GM19455 (cell line): ENCODE measurements around the gene TTC13.
A peak's percentile ranks its signal among the peaks of the same experiment; 100 is the strongest.

Experiments used
- ATAC-seq: cut with Tn5 transposase; IDR thresholded peaks from one replicate; pipeline ENCODE4 v1.9.1; 2021; ENCODE audit not compliant: unreplicated experiment

The TTC13 gene

DNA sequence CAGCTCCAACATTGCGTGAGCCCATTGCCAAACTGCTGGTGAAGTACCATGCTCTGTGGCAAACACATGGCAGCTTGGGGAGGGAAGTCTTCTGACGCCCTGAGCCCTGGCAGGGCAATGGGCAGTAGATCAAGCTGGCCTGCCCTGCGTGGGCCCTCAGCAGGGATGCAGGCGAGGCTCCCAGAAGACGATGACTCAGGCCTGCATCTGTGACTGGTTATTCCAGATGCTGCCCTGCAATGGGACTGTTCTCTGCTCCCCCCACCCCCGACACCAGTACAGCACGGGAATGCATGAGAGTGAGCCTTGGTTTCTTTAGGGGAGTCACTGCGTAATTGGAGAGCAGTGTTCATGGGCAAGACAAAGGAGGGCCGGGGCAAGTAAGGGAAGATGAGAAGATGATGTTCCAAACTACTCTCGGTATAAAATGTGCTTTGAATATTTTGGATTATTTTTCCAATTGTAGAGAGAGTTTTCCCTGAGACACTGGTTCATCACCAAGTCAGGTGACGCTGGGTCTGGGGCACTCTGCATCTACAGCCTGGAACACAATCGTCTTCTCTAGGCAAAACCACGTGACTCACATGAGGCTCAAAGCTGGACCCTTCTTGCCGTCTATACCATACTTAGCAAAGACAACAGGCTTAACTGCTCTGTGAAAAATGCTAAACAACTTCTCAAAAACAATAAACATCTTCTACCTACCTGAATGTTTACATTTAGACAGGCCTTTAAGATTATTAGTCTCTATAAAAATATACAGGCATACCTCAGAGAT lies 101.3 kb downstream of the TTC13 start:
- ATAC-seq: no peak

DNA sequence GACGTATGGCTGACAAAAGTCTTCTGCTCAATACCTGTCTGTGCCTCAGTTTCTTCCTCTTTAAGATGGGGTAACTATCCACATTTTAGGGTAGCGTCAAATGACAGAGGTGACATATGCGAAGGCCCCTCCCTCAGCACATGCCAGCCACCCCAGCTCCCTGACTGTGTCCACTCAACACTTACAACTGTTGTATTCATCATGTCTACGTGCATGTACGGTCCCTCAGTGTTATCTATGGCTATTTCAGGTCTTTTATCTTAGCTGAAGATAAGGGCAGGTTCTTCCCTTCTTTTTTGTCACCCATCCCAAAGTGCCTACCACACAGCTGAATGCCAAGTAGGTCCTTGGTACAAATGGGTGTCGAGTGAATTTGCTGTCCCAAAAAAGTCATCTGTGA lies 102.0 kb downstream of the TTC13 start:
- ATAC-seq: no peak

DNA sequence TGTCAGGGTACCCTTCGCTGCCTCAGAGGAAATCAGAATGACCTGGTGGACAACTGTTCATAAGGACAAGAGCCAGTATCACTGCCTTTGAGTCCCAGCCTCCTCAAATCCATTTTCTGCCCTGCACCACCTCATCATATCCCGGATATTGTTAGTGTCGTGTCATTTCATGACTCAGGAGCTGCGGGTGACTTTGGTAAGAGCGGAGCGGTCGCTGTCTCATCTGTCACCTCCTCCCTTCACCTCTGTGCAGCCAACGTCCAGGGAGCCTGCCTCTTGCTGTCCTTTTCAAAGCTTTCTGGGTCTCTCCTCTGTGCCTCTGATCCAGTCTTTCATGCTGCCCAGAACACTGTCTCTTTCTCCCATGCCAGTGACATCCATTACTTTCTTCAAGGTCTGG lies 103.3 kb downstream of the TTC13 start:
- no peak for ATAC-seq

DNA sequence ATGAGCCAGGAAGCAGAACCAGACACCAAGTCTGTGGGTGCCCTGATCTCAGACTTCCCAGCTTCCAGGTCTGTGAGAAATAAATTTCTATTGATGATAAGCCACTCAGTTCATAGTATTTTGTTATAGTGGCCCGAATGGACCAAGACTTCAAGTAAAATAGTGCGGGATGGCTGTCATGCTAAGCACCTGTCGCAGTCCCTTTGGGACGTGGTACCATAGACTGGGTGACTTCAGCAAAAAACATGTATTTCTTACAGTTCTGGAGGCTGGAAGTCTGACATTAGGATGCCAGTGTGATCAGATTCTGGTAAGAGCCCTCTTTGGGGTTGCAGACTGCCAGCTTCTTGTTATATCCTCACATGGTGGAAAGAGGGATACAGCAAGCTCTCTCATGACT lies 107.7 kb downstream of the TTC13 start:
- ATAC-seq: no peak

DNA sequence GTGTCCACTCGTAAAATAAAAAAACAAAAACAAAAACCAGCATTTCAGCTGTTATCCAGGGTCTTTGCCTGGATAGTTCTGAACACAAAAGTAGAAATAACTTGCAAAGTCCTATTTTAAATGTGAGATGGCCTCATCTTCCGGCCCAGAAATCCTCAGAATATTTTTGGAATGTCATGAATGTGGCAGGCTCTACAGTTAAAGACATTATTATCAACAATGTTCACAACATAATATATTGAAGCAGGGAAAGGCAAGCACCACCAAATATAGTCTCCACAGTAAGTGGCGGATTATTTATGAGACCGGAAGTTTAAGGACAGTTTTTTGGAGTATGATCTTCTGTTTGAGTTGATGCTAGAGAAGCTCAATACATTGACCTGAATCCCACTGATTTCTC lies 109.2 kb downstream of the TTC13 start:
- ATAC-seq: no peak

DNA sequence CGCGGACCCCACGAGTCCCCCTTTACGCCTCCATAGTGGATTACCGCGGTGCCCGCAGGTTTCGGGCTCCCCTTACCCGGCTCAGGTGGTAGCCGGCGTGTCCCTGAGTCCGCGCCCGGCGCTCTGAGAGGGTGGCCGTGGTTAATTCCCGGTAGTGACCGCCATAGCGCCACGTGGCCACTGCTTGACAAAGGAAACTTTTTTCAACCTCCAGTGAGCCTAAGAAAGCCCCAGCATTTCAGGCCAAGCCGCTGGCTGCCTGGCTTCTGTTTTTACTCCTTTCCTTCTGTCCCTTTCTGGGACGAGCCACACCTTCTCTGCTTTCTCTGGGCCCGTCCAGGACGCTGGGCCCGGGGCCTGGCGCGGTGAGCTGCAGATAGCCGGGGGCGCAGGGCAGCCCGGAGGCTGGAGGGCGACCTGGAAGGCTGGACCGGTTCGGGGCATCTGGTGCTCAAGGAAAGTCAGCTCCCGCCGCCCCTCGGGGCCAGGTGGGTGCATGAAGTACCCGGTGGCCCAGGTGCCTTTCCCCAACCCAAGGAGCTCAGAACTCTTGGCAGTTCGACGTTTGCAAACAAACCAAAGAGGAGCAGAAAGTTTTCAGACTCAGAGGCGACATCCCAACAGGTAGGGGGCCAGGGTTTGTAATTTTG lies 109.8 kb downstream of the TTC13 start:
- ATAC-seq: peak; percentile 35

DNA sequence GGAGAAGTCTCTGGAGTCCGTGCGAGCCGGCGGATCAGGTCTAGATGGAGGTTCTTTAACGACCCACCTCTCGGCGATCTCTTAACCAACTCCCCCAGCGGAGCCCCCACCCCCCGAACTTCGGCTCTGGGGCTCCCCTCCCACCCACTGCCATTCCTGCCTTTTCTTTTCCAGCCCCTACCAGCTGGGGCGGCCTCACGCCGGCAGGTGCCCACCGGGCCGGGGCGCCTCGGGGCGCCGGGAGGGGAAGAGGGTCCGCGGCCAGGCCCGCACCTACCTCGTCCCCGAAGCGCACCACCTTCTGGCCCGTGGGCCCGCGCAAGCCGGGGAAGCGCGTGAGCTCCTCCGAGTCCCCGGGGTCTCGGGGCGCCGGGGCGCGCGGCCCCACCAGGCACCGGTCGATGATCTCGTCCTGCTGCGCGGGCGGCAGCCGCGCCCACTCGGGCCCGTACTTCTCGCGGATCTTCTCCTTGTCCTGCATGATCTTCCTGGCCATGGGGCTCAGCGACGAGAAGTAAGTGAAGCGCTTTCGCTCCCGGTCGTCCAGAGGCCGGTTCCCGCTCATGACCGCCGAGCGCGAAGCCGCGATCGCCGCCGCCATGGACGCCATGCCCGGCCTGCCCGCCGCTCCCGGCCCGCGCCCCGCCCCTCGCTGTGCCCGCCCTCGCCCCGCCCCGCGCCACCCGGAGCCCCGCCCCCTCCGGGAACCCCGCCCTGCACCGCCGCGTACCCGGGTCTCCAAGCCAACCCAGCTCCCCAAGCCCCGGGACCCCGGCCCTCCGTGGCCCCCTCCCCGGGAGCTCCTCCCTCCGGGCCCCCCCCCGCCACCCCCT lies 110.5 kb downstream of the TTC13 start, which contains the start of gene C1orf198:
Gene C1orf198 (minus strand): TSS at position 619 of the 833 bp plus-strand sequence. CDS start 9 bp downstream, at position 610.
- ATAC-seq: peak; percentile 79

DNA sequence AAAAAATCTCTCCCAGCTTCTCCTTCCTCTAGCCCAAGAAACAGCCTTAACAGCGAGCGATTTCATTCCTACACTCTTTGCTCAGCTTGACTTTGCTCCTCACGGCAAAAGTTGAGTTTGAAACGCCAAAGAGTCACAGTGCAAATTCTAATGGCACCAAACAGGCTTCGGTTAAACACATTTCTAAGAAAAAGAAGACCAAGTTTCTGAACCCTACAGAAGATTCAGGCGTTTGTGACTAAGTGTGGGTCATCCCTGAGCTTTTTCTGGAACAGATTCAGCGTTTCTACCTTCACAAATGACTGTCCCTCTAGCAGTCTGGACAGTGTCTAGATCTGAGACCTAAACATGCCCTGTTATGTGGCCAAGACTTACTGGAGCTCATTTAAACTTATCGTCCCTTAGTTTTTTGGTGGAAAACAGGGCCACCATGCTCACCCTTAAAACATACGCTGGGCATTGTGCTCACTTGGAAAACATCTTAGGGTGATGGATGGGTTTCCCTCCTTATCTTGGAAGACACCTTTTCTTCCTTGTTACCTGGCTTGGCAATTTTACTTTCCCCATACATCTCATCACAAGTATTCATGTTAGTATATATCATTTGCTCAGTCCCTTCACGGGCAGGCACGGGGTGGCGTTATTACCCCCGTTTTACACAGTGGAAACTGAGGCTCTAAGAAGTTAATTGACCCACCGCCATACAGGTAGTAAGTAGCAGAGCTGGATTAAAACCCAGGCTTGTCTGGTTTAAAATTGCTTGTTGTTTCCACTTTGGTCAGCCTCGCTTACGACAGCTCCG lies 111.4 kb downstream of the TTC13 start:
- ATAC-seq: no peak

DNA sequence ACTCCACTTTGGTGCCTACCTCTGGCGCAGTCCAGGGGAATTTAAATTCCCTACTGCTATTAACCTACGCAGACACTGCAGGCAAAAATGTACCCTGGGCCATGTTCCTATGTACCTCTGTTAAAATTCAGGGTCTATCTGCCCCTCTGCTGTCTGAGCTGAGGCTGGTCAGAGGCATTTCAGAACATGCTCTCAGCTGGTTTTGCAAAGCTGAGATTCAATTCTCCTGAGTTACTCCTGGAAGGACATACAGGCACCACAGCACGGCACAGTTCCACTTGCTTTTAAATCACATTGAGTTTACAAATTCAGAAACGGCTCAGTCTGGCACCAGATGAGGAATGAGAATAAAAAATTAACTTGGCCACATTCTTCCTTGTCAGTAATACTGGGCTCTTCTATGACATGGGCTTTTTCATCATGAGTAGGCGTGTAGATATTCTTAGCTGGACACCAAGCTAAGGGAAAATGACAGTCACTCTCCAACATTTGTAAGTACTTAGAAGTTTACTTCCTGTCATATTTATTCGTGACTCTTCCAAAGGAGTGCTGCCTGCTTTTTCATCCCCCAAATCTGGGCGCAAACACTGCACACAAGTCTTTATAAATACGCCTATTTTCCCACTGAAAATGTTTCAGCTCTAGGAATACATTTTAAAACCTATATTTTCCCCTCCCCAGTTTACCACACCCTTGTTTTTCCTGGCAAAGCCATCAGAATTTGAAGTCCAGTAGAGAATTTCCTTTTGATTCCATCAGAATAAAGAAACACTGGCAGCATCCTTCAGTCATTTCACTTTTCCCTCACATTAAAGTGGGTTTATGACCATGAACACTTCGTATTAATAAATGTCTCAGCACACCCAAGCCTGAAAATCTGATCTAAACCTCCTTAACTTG lies 112.2 kb downstream of the TTC13 start:
- no peak for ATAC-seq

DNA sequence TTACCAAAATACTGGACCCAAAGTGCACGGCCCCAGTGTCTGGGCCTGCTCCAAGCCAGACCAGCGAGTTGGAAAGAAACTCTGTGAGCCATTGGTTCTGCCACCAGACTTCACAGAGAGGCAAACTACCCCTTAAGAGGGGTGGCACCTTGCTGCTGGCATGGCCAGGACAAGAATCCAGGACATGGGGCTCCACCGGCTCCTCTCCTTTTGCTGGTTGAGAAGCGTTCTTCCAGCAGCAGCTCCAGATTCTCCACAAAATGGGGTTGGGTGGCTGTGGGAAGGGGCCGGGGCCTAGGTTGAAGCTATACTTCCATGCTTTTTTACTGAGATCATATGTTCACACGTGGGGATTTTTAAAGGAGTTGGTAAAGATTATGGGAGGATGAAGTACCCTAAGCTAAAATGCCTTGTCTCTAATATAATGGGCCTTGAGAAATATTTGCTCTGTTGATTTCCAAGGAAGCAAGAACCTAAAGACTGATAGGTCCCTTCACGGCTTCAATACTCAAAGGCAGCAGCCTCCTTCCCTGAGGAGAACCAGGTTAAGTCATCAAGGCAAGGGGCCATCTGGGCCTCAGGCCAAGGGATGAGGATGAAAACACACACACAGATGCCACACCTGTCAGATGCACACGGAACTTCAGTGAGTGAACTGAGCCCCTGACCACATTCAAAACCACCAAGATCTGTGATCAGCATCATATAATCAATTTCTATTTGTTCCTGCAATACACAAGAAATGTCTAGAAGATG lies 113.4 kb downstream of the TTC13 start:
- ATAC-seq: no peak

DNA sequence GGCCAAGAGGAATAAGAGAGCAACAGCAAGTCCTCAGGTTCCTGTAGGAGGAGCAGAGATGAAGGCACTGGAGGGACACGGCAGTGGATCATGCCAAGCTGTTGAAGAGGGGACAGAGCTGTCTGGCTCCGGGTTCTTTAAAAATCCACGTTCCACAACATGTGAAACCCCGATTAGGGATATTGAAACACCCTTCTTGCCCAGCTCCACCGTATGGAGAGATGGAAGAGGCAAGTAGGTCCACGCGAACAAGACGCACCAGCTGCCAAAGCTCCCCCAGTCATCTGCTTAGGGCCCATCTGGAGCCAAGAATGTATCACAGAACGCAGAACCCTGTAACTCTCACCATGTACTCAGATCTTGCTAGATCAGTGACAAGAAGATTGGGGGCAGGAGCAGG lies 114.2 kb downstream of the TTC13 start:
- ATAC-seq: no peak

DNA sequence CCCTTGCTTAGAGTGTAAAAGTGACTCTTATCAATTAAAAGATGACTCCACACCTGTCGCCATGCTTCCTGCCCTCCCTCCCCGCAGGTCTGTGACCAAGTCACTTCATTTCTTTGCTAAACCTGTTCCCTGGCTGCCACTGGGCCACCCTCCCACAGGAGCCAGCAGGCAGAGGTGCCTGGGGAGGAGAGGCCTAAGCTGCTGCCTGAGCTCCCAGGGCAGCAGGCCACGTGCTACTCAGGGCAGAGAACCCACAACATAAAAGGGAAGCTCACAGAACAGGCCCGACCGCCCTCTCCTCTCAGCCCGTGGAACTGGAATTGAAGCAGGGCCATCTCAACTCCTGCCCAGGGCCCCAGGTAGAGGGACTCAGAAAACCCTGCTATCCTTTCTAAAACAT lies 115.2 kb downstream of the TTC13 start:
- no peak for ATAC-seq

DNA sequence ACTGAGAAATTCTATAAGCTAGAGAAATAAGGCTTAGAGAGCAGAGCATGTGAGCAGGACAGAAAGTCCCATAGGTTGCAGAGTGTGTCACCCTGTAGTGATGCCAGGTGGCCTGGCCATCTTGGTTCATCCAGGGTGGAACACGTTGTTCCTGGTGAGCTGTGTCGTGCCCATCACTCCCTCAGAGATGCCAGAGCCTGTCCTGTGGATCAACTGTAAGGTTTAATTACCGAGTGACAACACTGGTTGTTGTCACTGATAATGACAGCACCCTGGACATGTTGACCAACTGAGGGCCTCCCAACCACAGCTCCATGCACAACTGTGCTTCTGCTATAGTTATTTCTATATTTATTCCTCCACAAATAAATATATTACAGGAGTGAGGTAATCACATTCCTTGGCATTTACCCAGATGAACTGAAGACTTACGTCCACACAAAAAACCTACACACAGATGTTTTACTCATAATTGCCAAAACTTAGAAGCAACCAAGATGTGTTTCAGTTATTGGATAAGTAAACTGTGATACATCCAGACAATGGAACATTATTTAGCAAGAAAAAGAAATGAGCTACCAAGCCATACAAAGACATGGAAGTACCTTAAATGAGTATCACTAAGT lies 116.6 kb downstream of the TTC13 start:
- ATAC-seq: no peak

DNA sequence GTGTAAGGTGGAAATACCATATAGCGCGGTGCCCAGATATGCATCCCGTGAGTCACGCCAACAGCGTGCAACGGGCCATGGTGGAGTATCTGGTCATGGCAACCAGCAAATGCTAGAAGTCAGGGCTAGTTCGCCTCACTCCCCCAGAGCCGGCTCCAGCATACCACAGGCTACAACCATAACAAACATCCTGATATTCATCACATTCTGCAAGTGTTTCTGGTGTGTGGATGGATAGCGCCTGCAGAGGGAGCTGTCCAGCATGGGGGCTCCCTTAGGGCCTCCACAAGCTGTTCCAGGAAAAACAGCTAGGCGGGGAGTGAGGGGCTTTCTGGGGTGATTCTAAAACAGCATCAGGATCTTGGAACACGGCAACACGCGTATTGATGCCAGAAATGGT lies 117.2 kb downstream of the TTC13 start:
- no peak for ATAC-seq

DNA sequence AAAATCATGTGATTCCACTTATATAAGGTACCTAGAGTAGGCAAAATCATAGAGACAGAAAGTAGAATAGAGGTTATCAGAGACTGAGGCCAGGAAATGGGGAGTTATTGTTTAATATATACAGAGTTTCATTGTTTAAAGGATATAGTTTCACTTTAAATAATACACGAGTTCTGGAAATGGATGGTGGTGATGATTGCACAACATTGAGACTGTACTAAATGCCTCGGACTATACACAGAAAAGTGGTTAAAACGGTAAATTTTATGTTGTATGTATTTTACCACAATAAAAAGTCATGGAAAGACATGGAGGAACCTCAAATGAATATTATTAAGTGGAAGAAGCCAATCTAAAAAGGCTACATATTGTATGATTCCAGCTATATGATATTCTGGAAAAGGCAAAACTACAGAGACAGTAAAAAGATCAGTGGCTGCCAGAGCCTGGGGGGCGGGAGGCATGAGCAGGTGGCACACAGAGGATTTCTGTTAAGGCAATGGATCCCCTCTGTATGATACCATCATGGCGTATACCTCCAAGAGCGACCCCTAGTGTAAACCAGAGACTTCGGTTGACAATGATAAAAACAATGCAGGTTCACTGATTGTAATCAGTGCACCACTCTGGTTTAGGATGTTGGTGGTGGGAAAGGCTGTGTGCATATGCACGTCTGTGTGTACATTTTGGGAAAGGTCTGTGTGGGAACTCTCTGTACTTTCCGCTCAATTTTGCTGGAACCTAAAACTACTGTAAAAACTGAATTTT lies 117.9 kb downstream of the TTC13 start:
- no peak for ATAC-seq

DNA sequence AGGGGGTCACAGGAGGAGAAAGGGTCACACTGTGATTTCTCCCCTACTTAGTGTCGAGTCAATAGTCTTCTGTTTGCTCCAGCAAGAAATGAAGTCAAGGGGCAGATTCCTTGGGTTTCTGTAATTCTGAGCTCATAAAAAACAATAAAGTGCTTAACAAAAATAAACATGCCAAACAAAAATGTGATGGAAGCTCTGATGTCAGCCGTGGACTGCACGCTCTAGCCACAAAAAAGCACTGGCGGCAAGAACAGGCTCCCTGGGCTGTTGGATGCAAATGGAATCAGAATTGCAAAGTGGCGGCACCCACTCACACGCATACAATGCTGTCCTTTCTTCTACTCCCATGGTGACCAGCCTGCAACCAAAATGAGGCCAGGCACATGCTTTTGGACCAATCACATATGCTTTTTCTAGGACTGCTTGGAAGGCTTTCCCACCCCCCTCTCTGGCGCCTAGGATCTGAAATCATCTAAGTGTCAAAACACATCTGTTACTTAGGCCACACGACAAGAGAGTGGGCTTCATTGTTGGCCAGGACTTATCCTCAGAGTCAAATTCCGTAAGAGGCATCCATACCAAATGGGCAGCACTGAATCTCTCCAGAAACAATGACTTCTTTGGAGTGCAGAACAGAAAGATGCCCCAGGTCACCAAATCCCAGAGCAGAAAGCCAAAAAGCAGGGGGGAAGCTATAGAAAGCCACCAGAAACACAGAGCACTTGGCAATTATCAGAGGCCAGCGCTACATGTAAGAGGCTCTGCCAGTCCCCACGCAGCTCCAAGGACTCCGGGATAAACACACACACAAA lies 119.5 kb downstream of the TTC13 start:
- no peak for ATAC-seq

DNA sequence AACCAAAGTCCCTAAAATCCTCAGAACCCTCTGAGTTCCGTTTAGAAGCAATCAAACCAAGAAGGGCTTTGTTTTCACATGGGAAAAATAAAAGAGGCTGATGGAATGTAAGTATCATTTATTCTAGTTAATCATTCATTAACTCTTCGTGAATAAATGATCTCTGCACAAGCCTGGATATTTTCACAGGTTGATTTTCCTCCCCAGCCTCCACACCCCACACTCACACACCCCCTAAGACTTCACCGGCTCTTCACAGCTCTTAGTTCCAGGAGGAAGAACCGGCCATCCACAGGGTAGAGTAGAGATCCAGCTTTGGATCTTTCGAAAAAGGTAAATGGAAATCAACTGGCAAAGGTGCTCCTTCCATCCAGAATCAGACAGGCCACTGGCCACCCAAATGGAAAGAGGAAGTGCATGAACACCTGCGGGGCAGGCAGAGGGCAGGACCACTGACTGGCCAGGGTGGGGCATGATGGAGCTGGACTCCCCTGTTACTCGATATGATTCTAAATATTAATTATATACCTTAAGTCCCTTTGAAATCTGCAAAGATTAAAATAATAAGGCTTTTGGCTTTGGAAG lies 120.3 kb downstream of the TTC13 start:
- ATAC-seq: no peak
